Measurements from ENCODE around the gene CDK17. TPM values are rescaled to one million over a fixed set of nuclear protein-coding genes. Genes with fewer than 3 reads are reported as not detected.
A peak's percentile ranks its signal among the peaks of the same experiment; 100 is the strongest.

Gene CDK17
- total RNA-seq, 3 donors from 2014 or later, result 47.7 to 113 (median 81.0) TPM

- peaks cover 0 to 11% of the 10 kb centered on the region in 2 donors for H3K4me1 ChIP-seq
Measured at GRCh38 chr12:96368233-96368632, 32.0 kb downstream of the CDK17 start.

GRCh38 chr12:96366381-96366654, 33.9 kb downstream of the CDK17 start:
- intact Hi-C loops (cut with DNase I; ENCODE audit: low total_unique reads), result no loop called here
- Histone ChIP-seq H3K27ac (peak overlapping the region; percentile 12 to 46), H3K36me3 (no peaks in the 10 kb centered on the region), H3K27me3 (no peaks in the 10 kb centered on the region), H3K9me3 (no peaks in the 10 kb centered on the region), H3K4me3 (no peak overlapping the region), H3K4me1 (peaks cover 0 to 4% of the 10 kb centered on the region in 2 donors)
- DNase-seq (ENCODE audit: low spot score in 2 of 2), result no peak
- no peak for TF ChIP-seq CTCF (IDR thresholded peaks at IDR 0.05)
- no peak for TF ChIP-seq POLR2AphosphoS5 (IDR thresholded peaks at IDR 0.05)
- no peak for TF ChIP-seq POLR2A (IDR thresholded peaks at IDR 0.05)

More at GRCh38 chr12:96368233-96368632, 32.0 kb downstream of the CDK17 start:
- H3K36me3 ChIP-seq, result no peaks in the 10 kb centered on the region
- intact Hi-C loops (cut with DNase I; ENCODE audit: low total_unique reads), result no loop called here
- H3K27ac ChIP-seq, result peak overlapping the region; percentile 9 to 53
- no peak for TF ChIP-seq CTCF (IDR thresholded peaks at IDR 0.05)
- H3K4me3 ChIP-seq, result no peak overlapping the region
- H3K27me3 ChIP-seq, result no peaks in the 10 kb centered on the region
- no peaks in the 10 kb centered on the region for H3K9me3 ChIP-seq
- no peak for DNase-seq (ENCODE audit: low spot score in 2 of 2)

GRCh38 chr12:96365604-96366380, 34.4 kb downstream of the CDK17 start:
- intact Hi-C loops (cut with DNase I; ENCODE audit: low total_unique reads), result loop anchor here (2.0 kb wide), 1 partner anchor 43 kb away; no protein-coding TSS in a partner anchor
- peaks cover 0 to 4% of the 10 kb centered on the region in 2 donors for H3K4me1 ChIP-seq
- no peak for TF ChIP-seq POLR2AphosphoS5 (IDR thresholded peaks at IDR 0.05)
- TF ChIP-seq CTCF (IDR thresholded peaks at IDR 0.05), result no peak
- TF ChIP-seq POLR2A (IDR thresholded peaks at IDR 0.05), result no peak

GRCh38 chr12:96364092-96364700, 36.0 kb downstream of the CDK17 start:
- Histone ChIP-seq H3K9me3 (no peaks in the 10 kb centered on the region), H3K4me1 (no peaks in the 10 kb centered on the region), H3K36me3 (no peaks in the 10 kb centered on the region), H3K27ac (no peak overlapping the region), H3K4me3 (no peak overlapping the region), H3K27me3 (no peaks in the 10 kb centered on the region)
- no peak for DNase-seq (ENCODE audit: low spot score in 2 of 2)
- TF ChIP-seq POLR2A (IDR thresholded peaks at IDR 0.05) (no peak), POLR2AphosphoS5 (IDR thresholded peaks at IDR 0.05) (no peak), CTCF (IDR thresholded peaks at IDR 0.05) (no peak)
- intact Hi-C loops (cut with DNase I; ENCODE audit: low total_unique reads), result loop anchor here (2.0 kb wide), 1 partner anchor 45 kb away; no protein-coding TSS in a partner anchor

More at GRCh38 chr12:96365604-96366380, 34.4 kb downstream of the CDK17 start:
- H3K27ac ChIP-seq, result peak overlapping the region; percentile 43 to 62
- no peaks in the 10 kb centered on the region for H3K9me3 ChIP-seq
- H3K4me3 ChIP-seq, result no peak overlapping the region
- no peaks in the 10 kb centered on the region for H3K27me3 ChIP-seq
- no peak for DNase-seq (ENCODE audit: low spot score in 2 of 2)
- no peaks in the 10 kb centered on the region for H3K36me3 ChIP-seq

GRCh38 chr12:96361074-96361473, 39.2 kb downstream of the CDK17 start:
- no peaks in the 10 kb centered on the region for H3K9me3 ChIP-seq
- intact Hi-C loops (cut with DNase I; ENCODE audit: low total_unique reads), result no loop called here
- no peaks in the 10 kb centered on the region for H3K27me3 ChIP-seq
- H3K36me3 ChIP-seq, result no peaks in the 10 kb centered on the region
- no peak overlapping the region for H3K27ac ChIP-seq
- H3K4me1 ChIP-seq, result no peaks in the 10 kb centered on the region
- no peak for TF ChIP-seq CTCF (IDR thresholded peaks at IDR 0.05)
- no peak for TF ChIP-seq POLR2A (IDR thresholded peaks at IDR 0.05)
- no peak for TF ChIP-seq POLR2AphosphoS5 (IDR thresholded peaks at IDR 0.05)
- H3K4me3 ChIP-seq, result no peak overlapping the region
- DNase-seq (ENCODE audit: low spot score in 2 of 2), result no peak

Measured in breast epithelium (tissue), 4 donors.